Endothelial cell of umbilical vein (primary cell): ENCODE measurements around the gene NMNAT3. TPM values are rescaled to one million over a fixed set of nuclear protein-coding genes. Genes with fewer than 3 reads are reported as not detected.

Source experiments
- BruUV-seq: library from RNA; stranded (reverse); fragments of 400-500 nt; replicated peaks from 2 replicates; lab custom pipeline; 2021; lab: Mats Ljungman, UMichigan
- CTCF ChIA-PET: fragments of 300-600, 350-600 bp; sonication (Branson Sonifier 250); formaldehyde crosslinking; loops from one replicate; lab custom pipeline; 2021; ENCODE audit warnings: antibody characterized with exemption, inconsistent platforms; lab: Charles Lee
- POLR2A ChIA-PET: fragments of 300-600, 350-600 bp; sonication (Branson Sonifier 250); formaldehyde crosslinking; loops from one replicate; lab custom pipeline; 2021; ENCODE audit warnings: antibody characterized with exemption, inconsistent platforms; lab: Charles Lee
- DNase-seq: peaks from one replicate; pipeline ENCODE4 v3.0.0-alpha.2; 2011; ENCODE audit warnings: low read depth, low spot score
- FAIRE-seq: peaks from 2 replicates; lab custom pipeline; 2011; peaks lifted over from hg19 to GRCh38; lab: Jason Lieb, UNC
- H2AFZ ChIP-seq: 2 replicates; pipeline ENCODE4 v1.6.0; 2012; ENCODE audit warnings: low read depth, low read length, control low read depth, inconsistent platforms
- H3K27ac ChIP-seq: 2 replicates; pipeline ENCODE4 v1.5.1; 2011; ENCODE audit warnings: low read depth, mild to moderate bottlenecking, control low read depth, low read length, moderate library complexity; ENCODE audit not compliant: insufficient read depth
- H3K27me3 ChIP-seq, 2 experiments: 2 replicates each; pipeline versions ENCODE4 v1.6.0 to v1.6.1; 2011; ENCODE audit warnings: low read length in 2 of 2, mixed read lengths in 1 of 2; ENCODE audit not compliant: control insufficient read depth in 2 of 2, insufficient read depth in 2 of 2
- H3K36me3 ChIP-seq, 2 experiments: 2 replicates in 1 of 2; 3 replicates in 1 of 2; pipeline ENCODE4 v1.5.1; 2011; ENCODE audit warnings: low read length in 2 of 2, mild to moderate bottlenecking in 1 of 2, moderate library complexity in 1 of 2; ENCODE audit not compliant: control insufficient read depth in 2 of 2, insufficient read depth in 2 of 2; ENCODE audit errors: extremely low read depth in 1 of 2
- H3K4me1 ChIP-seq: 3 replicates; pipeline ENCODE4 v1.5.1; 2011; ENCODE audit warnings: mild to moderate bottlenecking, low read length; ENCODE audit not compliant: control insufficient read depth, insufficient read depth; ENCODE audit errors: extremely low read depth
- H3K4me2 ChIP-seq: 2 replicates; pipeline ENCODE4 v1.6.1; 2011; ENCODE audit warnings: low read length, control low read depth, mixed read lengths; ENCODE audit not compliant: insufficient read depth
- H3K4me3 ChIP-seq, 3 experiments: fragments of 200-600 bp in 1 of 3; sonication (generic), shearing (Covaris generic) in 1 of 3; replicated peaks in 1 of 3; 2 replicates each; pipeline ENCODE4 v1.5.1; 2011 to 2016; ENCODE audit warnings: control low read depth in 3 of 3, low read length in 3 of 3, mild to moderate bottlenecking in 2 of 3, inconsistent platforms in 1 of 3, low read depth in 1 of 3, moderate library complexity in 1 of 3; ENCODE audit not compliant: insufficient read depth in 1 of 3
- H3K79me2 ChIP-seq: 2 replicates; pipeline ENCODE4 v1.6.0; 2012; ENCODE audit warnings: low read length, inconsistent platforms; ENCODE audit not compliant: control insufficient read depth, insufficient read depth
- H3K9ac ChIP-seq: replicated peaks from 2 replicates; pipeline ENCODE3; 2011; ENCODE audit warnings: low read length, control low read depth; ENCODE audit not compliant: insufficient read depth; ENCODE audit errors: extremely low read depth
- H3K9me1 ChIP-seq: replicated peaks from 3 replicates; pipeline ENCODE4 v1.6.0; 2011; ENCODE audit warnings: mild to moderate bottlenecking, low read length; ENCODE audit not compliant: control insufficient read depth, insufficient read depth; ENCODE audit errors: extremely low read depth
- H3K9me3 ChIP-seq: replicated peaks from 2 replicates; pipeline ENCODE4 v1.5.1; 2012; ENCODE audit warnings: low read length, inconsistent platforms; ENCODE audit not compliant: control insufficient read depth, insufficient read depth
- H4K20me1 ChIP-seq: replicated peaks from 2 replicates; pipeline ENCODE3; 2011; ENCODE audit warnings: mild to moderate bottlenecking, low read length; ENCODE audit not compliant: control insufficient read depth, insufficient read depth; ENCODE audit errors: extremely low read depth
- CTCF ChIP-seq, 2 donors: IDR thresholded peaks; 1 replicate in 1 of 2; 2 replicates in 1 of 2; pipeline ENCODE4 v1.5.1; 2011; ENCODE audit warnings: low read length in 2 of 2, mild to moderate bottlenecking in 2 of 2, moderate library complexity in 2 of 2, control low read depth in 1 of 2, inconsistent platforms in 1 of 2, low read depth in 1 of 2; ENCODE audit not compliant: insufficient read depth in 1 of 2; ENCODE audit errors: extremely low read depth in 1 of 2
- EZH2 ChIP-seq: IDR thresholded peaks from 2 replicates; pipeline ENCODE4 v1.6.1; 2012; ENCODE audit warnings: borderline replicate concordance, low read depth, mild to moderate bottlenecking, moderate library complexity, low read length, inconsistent platforms; ENCODE audit not compliant: severe bottlenecking
- FOS ChIP-seq: IDR thresholded peaks from 2 replicates; pipeline ENCODE4 v1.6.1; 2011; ENCODE audit warnings: mild to moderate bottlenecking, low read length, moderate library complexity, borderline replicate concordance; ENCODE audit not compliant: insufficient read depth
- GATA2 ChIP-seq: IDR thresholded peaks from 2 replicates; pipeline ENCODE4 v1.7.0; 2011; ENCODE audit warnings: low read depth, mild to moderate bottlenecking, moderate library complexity, mixed read lengths, low read length; ENCODE audit not compliant: insufficient read length, insufficient read depth
- JUN ChIP-seq: IDR thresholded peaks from 2 replicates; pipeline ENCODE4 v1.6.1; 2011; ENCODE audit warnings: borderline replicate concordance, low read depth; ENCODE audit not compliant: insufficient read length, insufficient read depth
- MAX ChIP-seq: IDR thresholded peaks from 2 replicates; pipeline ENCODE4 v1.6.1; 2011; ENCODE audit not compliant: insufficient read depth, insufficient read length
- MYC ChIP-seq: IDR thresholded peaks from one replicate; pipeline ENCODE4 v1.6.1; 2011; ENCODE audit warnings: mild to moderate bottlenecking, low read depth, low read length
- POLR2A ChIP-seq: IDR thresholded peaks from 2 replicates; pipeline ENCODE4 v1.6.1; 2012; ENCODE audit warnings: low read depth, mild to moderate bottlenecking, control low read depth, low read length
- POLR2AphosphoS5 ChIP-seq: IDR thresholded peaks from 2 replicates; pipeline ENCODE4 v1.6.1; 2012; ENCODE audit warnings: low read depth, mild to moderate bottlenecking, control low read depth, low read length, moderate library complexity; ENCODE audit not compliant: insufficient read depth
- dilution Hi-C: fragments of 300-500 bp; cut with MboI; formaldehyde crosslinking; loops from one replicate; pipeline ENCODE4 v1.15.0; 2019; ENCODE audit warnings: low sequenced_read_pairs; ENCODE audit not compliant: extremely low pct_ligation_motif_present
- intact Hi-C: fragments of 100-400 bp; cut with micrococcal nuclease; formaldehyde crosslinking; loops from one replicate; pipeline ENCODE4 v1.10.0; 2022
- polyA plus RNA-seq, 4 experiments: library from polyadenylated mRNA; depleted of rRNA in 3 of 4; stranded (reverse) in 3 of 4; unstranded in 1 of 4; fragments of >200 nt; gene quantifications; 2 replicates each; pipeline versions ENCODE4 v1.2.1 to v1.2.3, GENCODE V29; 2011 to 2012; ENCODE audit warnings: missing spikeins in 1 of 4
- total RNA-seq: library from RNA; stranded (reverse); gene quantifications from 2 replicates; pipeline ENCODE4 v1.2.3, GENCODE V29; 2021

The NMNAT3 gene
- total and polyA plus RNA-seq, 2 donors (not counting 3 experiments of a cell fraction or from before 2014, with no cell fraction given), result 0.59 to 0.60 TPM

- intact Hi-C loops, result no loop called here
Observed at GRCh38 chr3:139638518-139638917, 39.3 kb downstream of the NMNAT3 start.

More at GRCh38 chr3:139638518-139638917, 39.3 kb downstream of the NMNAT3 start:
- no TSS peak for BruUV-seq
- Histone ChIP-seq H3K36me3 (no peaks in the 10 kb centered on the region), H3K27me3 (no peaks in the 10 kb centered on the region), H3K9me3 (no peaks in the 10 kb centered on the region), H4K20me1 (no peaks in the 10 kb centered on the region), H2AFZ (no peak overlapping the region), H3K9me1 (no peaks in the 10 kb centered on the region), H3K4me1 (no peaks in the 10 kb centered on the region), H3K9ac (no peak overlapping the region), H3K79me2 (no peaks in the 10 kb centered on the region), H3K4me3 (no peak overlapping the region), H3K4me2 (no peak overlapping the region), H3K27ac (no peak overlapping the region)
- dilution Hi-C loops, result no loop called here
- no peak for DNase-seq
- POLR2A ChIA-PET, result no interaction called here
- no peak for FAIRE-seq
- CTCF ChIA-PET, result no interaction called here
- no peak for TF ChIP-seq POLR2AphosphoS5
- TF ChIP-seq GATA2, result no peak
- TF ChIP-seq CTCF (IDR thresholded peaks at IDR 0.05; ENCODE audit: extremely low read depth in 1 of 2, insufficient read depth in 1 of 2, low read depth in 1 of 2, low read length in 2 of 2), result no peak
- TF ChIP-seq MAX, result no peak
- no peak for TF ChIP-seq POLR2A
- no peak for TF ChIP-seq MYC
- no peak for TF ChIP-seq FOS
- TF ChIP-seq EZH2, result no peak
- TF ChIP-seq JUN, result no peak
